ENCODE measurements around the gene PTPRE.

- no peak for TF ChIP-seq POLR2AphosphoS5 (IDR thresholded peaks at IDR 0.05; ENCODE audit: low read depth)
- TF ChIP-seq CTCF (IDR thresholded peaks at IDR 0.05; ENCODE audit: insufficient read depth, low read length), result no peak
- no peak for TF ChIP-seq REST (IDR thresholded peaks at IDR 0.05; ENCODE audit: insufficient replicate concordance, low read depth)
- TF ChIP-seq GABPA (IDR thresholded peaks at IDR 0.05; ENCODE audit: low read depth), result no peak
Measured at GRCh38 chr10:127915324-127915723, 8.4 kb downstream of the PTPRE start.

Measured in HL-60 (cell line).